Measurements from ENCODE around the gene PPP1R3D.
A peak's percentile ranks its signal among the peaks of the same experiment; 100 is the strongest.

The PPP1R3D gene

GRCh38 chr20:59944726-59945125 lies 4.6 kb upstream of the PPP1R3D start:
- Mint-ChIP-seq H3K36me3 (ENCODE audit: insufficient read depth) (peaks cover 21% of the 10 kb centered on the region), H3K27me3 (no peaks in the 10 kb centered on the region), H3K4me3 (no peak overlapping the region), H3K4me1 (peaks cover 21% of the 10 kb centered on the region), H3K9me3 (no peaks in the 10 kb centered on the region), H3K27ac (ENCODE audit: low read depth) (no peak overlapping the region)
- no peak for DNase-seq (ENCODE audit: low spot score in 2 of 2)
- ATAC-seq (replicated peaks; ENCODE audit: extremely low read depth, poor library complexity, severe bottlenecking): no peak

DNA sequence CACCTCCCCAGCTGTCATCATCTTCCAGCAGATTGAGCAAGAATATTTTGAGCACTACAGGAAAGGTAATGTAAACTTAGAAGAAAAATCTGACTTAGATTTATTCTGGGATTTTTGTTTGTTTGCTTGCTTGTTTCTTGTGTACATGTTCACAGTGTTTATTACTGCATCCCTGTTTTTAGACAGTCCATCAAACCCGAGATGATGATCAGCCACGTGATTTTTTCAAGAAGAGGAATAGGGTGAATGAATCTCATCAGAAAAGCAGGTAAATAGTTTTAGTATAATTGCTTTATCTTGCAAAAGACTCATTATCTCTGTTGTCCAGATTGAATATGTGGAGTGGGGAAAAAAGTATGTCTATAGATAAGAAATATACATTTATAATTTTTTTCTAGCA lies 2.1 kb upstream of the PPP1R3D start:
- peaks cover 22% of the 10 kb centered on the region for H3K4me1 Mint-ChIP-seq
- DNase-seq (ENCODE audit: low spot score in 2 of 2) (no peak), ATAC-seq (replicated peaks; ENCODE audit: extremely low read depth, poor library complexity, severe bottlenecking) (no peak)
- H3K9me3 Mint-ChIP-seq: no peaks in the 10 kb centered on the region
- H3K27ac Mint-ChIP-seq (ENCODE audit: low read depth): no peak overlapping the region
- H3K27me3 Mint-ChIP-seq: no peaks in the 10 kb centered on the region
- no peak overlapping the region for H3K4me3 Mint-ChIP-seq
- peaks cover 27% of the 10 kb centered on the region for H3K36me3 Mint-ChIP-seq (ENCODE audit: insufficient read depth)

DNA sequence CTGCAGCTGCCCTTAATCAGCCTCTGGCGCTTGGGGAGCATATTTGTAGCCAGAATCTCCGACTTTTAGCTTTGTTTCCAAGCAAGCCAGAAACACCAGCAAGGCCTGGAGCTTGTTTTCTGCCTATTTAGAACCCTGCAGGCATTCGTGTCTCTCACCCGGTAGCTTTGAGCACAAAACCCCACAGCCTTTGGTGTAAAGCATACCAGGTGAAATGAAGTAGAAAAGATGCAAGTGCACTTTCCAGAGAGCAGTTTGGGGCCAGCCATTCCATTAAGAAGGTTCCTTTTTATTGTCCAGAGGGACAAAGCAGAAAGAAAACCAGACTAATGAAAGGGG lies 820 bp upstream of the PPP1R3D start:
- peaks cover 22% of the 10 kb centered on the region for H3K4me1 Mint-ChIP-seq
- H3K9me3 Mint-ChIP-seq: no peaks in the 10 kb centered on the region
- H3K27ac Mint-ChIP-seq (ENCODE audit: low read depth): peak overlapping the region; percentile 96
- peak overlapping the region; percentile 98 for H3K4me3 Mint-ChIP-seq
- no peak for ATAC-seq (replicated peaks; ENCODE audit: extremely low read depth, poor library complexity, severe bottlenecking)
- no peak for DNase-seq (ENCODE audit: low spot score in 2 of 2)
- no peaks in the 10 kb centered on the region for H3K27me3 Mint-ChIP-seq
- peaks cover 27% of the 10 kb centered on the region for H3K36me3 Mint-ChIP-seq (ENCODE audit: insufficient read depth)

- Mint-ChIP-seq H3K27me3 (no peaks in the 10 kb centered on the region), H3K4me1 (peaks cover 22% of the 10 kb centered on the region), H3K9me3 (no peaks in the 10 kb centered on the region), H3K27ac (ENCODE audit: low read depth) (peak overlapping the region; percentile 96), H3K4me3 (peak overlapping the region; percentile 98), H3K36me3 (ENCODE audit: insufficient read depth) (peaks cover 23% of the 10 kb centered on the region)
- peak; percentile 4 for ATAC-seq (replicated peaks; ENCODE audit: extremely low read depth, poor library complexity, severe bottlenecking)
- no peak for DNase-seq (ENCODE audit: low spot score in 2 of 2)
Measured at GRCh38 chr20:59939879-59940128, 301 bp downstream of the PPP1R3D start.

DNA sequence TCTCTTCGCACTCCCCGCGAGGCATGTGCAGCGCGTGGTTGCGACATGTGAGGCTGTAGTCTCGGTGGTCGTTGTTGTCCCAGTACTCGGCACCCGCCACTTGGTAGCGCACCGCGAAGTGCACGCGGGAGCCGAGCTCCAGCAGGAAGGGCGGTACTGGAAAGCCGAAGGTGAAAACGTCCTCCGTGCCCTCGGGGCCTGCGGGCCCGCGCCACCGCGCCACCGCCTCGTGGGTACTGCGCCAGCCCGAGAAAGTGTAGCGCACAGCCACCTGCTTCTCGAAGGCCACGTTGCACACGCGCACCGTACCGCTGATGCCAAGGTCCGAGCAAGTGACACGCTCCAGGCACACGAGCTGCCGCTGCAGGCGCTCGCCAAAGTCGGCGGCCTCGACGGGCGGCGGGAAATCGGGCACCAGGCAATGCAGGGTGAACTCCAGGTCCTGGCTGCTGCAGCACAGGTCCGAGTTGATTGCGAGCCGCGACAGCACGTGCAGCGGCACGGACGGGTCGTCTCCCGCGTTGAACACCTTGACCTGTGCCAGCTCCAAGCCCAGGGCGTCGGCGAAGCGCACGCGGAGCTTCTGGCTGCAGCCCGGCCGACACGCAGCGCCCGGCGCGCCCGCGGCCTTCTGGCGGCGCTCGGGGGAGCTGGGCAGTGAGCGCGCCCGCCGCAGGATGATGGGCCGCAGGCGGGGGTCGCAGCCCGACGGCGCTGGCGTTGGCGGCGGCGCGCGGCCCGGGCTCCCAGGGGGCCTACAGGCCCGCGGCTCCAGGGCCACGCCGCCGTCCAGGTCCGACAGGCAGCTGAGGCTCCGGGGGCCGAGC lies 840 bp downstream of the PPP1R3D start:
- H3K36me3 Mint-ChIP-seq (ENCODE audit: insufficient read depth): peaks cover 22% of the 10 kb centered on the region
- no peak for DNase-seq (ENCODE audit: low spot score in 2 of 2)
- ATAC-seq (replicated peaks; ENCODE audit: extremely low read depth, poor library complexity, severe bottlenecking): no peak
- peak overlapping the region; percentile 98 for H3K4me3 Mint-ChIP-seq
- no peaks in the 10 kb centered on the region for H3K9me3 Mint-ChIP-seq
- H3K27ac Mint-ChIP-seq (ENCODE audit: low read depth): peak overlapping the region; percentile 67
- peaks cover 22% of the 10 kb centered on the region for H3K4me1 Mint-ChIP-seq
- no peaks in the 10 kb centered on the region for H3K27me3 Mint-ChIP-seq

DNA sequence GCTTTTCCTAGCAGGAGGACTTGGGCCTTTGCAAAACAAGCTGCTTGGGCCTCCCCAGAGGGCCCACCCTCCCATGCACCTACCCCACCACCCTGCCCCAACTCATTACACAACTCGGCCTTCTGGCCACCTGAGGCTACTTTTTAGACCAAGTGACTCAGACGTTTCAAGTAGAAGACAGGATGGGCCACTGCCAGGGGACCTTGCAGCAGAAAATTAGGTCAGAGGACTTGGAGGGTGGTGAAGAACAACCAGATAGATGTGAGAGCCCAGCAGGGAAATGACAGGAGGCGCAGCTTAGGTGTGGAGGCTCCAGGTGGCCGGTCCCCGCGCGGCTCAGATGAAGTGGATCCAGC lies 1.4 kb downstream of the PPP1R3D start:
- DNase-seq (ENCODE audit: low spot score in 2 of 2): no peak
- H3K27me3 Mint-ChIP-seq: no peaks in the 10 kb centered on the region
- H3K36me3 Mint-ChIP-seq (ENCODE audit: insufficient read depth): peaks cover 25% of the 10 kb centered on the region
- peak overlapping the region; percentile 98 for H3K4me3 Mint-ChIP-seq
- H3K9me3 Mint-ChIP-seq: no peaks in the 10 kb centered on the region
- ATAC-seq (replicated peaks; ENCODE audit: extremely low read depth, poor library complexity, severe bottlenecking): no peak
- H3K4me1 Mint-ChIP-seq: peaks cover 22% of the 10 kb centered on the region
- peak overlapping the region; percentile 67 for H3K27ac Mint-ChIP-seq (ENCODE audit: low read depth)

- Mint-ChIP-seq H3K27ac (ENCODE audit: low read depth) (peak overlapping the region; percentile 67), H3K9me3 (no peaks in the 10 kb centered on the region), H3K27me3 (no peaks in the 10 kb centered on the region), H3K36me3 (ENCODE audit: insufficient read depth) (peaks cover 28% of the 10 kb centered on the region), H3K4me3 (peak overlapping the region; percentile 98), H3K4me1 (peaks cover 22% of the 10 kb centered on the region)
- no peak for ATAC-seq (replicated peaks; ENCODE audit: extremely low read depth, poor library complexity, severe bottlenecking)
- no peak for DNase-seq (ENCODE audit: low spot score in 2 of 2)
Measured at GRCh38 chr20:59938221-59938620, 1.9 kb downstream of the PPP1R3D start.

DNA sequence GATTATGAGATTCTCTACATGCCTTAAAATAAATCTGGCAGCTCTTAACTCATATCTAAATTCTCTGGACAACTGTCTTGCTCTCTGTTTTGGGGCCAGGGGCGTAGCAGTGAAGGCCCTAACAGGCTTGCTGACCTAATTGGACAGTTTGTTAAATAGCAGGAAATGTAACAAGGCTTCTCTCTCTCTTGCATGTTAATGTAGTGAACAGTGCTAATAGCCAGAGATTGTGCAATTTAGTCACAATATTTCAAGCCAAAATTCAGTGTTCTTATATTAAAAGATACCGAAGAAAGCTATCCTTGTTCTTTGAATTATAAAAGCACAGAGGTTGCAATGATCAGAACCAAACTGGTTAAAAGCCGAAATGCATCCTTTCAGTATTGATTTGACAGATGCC lies 3.0 kb downstream of the PPP1R3D start:
- Mint-ChIP-seq H3K4me1 (peaks cover 22% of the 10 kb centered on the region), H3K4me3 (no peak overlapping the region), H3K27ac (ENCODE audit: low read depth) (no peak overlapping the region), H3K9me3 (no peaks in the 10 kb centered on the region), H3K27me3 (no peaks in the 10 kb centered on the region), H3K36me3 (ENCODE audit: insufficient read depth) (peaks cover 26% of the 10 kb centered on the region)
- ATAC-seq (replicated peaks; ENCODE audit: extremely low read depth, poor library complexity, severe bottlenecking): no peak
- no peak for DNase-seq (ENCODE audit: low spot score in 2 of 2)

- H3K27me3 Mint-ChIP-seq: no peaks in the 10 kb centered on the region
- no peaks in the 10 kb centered on the region for H3K9me3 Mint-ChIP-seq
- DNase-seq (ENCODE audit: low spot score in 2 of 2) (no peak), ATAC-seq (replicated peaks; ENCODE audit: extremely low read depth, poor library complexity, severe bottlenecking) (no peak)
- H3K36me3 Mint-ChIP-seq (ENCODE audit: insufficient read depth): peaks cover 26% of the 10 kb centered on the region
- no peak overlapping the region for H3K4me3 Mint-ChIP-seq
- H3K27ac Mint-ChIP-seq (ENCODE audit: low read depth): no peak overlapping the region
- peaks cover 17% of the 10 kb centered on the region for H3K4me1 Mint-ChIP-seq
Measured at GRCh38 chr20:59936409-59936808, 3.7 kb downstream of the PPP1R3D start.

DNA sequence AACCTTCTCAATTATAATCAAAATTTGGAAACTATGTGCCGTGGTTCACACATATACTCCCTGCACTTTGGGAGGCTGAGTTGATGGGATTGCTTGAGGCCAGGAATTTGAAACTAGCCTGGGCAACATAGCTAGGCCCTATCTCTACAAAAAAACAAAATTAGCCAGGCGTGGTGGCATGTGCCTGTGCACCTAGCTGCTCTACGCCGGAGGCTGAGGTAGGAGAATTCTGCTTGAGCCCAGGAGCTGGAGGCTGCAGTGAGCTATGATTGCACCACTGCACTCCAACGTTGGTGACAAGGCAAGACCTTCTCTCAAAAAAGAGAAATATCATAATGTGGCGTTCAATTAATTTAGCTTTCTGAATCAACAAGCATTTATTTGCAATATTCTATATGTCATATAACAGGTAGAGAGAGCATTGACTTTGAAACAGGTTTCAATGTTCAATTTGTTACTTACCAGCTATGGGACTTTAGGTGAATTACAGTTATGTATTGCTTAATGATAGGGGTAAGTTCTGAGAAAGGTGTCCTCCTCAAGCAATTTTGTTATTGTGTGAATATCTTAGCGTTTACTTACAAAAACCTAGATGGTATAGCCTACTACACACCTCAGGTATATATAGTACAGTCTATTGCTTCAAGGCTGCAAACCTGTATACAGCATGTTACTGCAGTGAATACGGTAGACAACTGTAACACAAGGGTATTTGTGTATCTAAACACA lies 4.5 kb downstream of the PPP1R3D start:
- Mint-ChIP-seq H3K9me3 (no peaks in the 10 kb centered on the region), H3K27me3 (no peaks in the 10 kb centered on the region), H3K27ac (ENCODE audit: low read depth) (no peak overlapping the region), H3K4me1 (peaks cover 11% of the 10 kb centered on the region), H3K36me3 (ENCODE audit: insufficient read depth) (peaks cover 24% of the 10 kb centered on the region), H3K4me3 (no peak overlapping the region)
- ATAC-seq (replicated peaks; ENCODE audit: extremely low read depth, poor library complexity, severe bottlenecking): no peak
- no peak for DNase-seq (ENCODE audit: low spot score in 2 of 2)

DNA sequence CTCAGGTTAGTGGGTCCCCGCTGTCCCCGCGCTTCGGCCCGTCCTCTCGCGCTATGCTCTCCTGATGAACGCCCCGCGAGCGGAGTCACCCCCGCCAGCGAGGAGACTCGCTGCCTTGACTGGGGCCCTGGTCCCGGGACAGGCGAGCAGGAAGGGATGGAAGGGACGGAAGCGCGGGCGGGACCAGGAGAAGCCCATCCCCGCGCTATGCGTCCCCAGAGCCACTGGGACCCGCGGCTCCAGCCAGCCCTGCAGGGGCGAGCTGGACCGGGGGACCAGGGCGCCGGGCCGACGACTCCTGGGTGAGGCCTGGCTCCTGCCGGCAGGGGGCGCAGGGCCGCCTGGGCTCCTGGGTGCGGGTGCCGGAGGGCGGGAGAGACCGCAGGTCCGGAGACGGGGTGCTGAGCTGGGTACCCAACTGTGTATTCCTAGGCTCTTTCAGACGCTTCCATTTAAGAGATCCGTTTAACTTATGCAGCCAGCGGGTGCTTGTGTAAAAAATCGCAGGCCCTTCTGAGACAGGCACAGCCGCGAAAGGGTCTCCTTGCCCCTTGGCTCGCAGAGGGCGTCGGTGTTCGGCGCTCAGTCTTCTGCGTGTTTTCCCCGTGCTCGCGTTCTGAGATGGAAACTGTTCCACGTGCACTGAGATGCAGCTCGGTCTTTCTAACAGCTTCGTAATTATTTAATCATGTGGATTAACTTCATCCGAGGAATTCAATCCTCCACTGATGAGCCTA lies 6.1 kb downstream of the PPP1R3D start:
- Mint-ChIP-seq H3K4me3 (peak overlapping the region; percentile 77), H3K36me3 (ENCODE audit: insufficient read depth) (peaks cover 17% of the 10 kb centered on the region), H3K4me1 (peaks cover 11% of the 10 kb centered on the region), H3K27me3 (no peaks in the 10 kb centered on the region), H3K9me3 (no peaks in the 10 kb centered on the region), H3K27ac (ENCODE audit: low read depth) (peak overlapping the region; percentile 83)
- peak; percentile 74 for ATAC-seq (replicated peaks; ENCODE audit: extremely low read depth, poor library complexity, severe bottlenecking)
- DNase-seq (ENCODE audit: low spot score in 2 of 2): peak; percentile 69 to 70

- Mint-ChIP-seq H3K9me3 (no peaks in the 10 kb centered on the region), H3K27me3 (no peaks in the 10 kb centered on the region), H3K4me3 (peak within 1 kb of the TSS; percentile 77), H3K36me3 (ENCODE audit: insufficient read depth) (peaks cover 10% of the 10 kb centered on the region), H3K4me1 (peaks cover 5% of the 10 kb centered on the region), H3K27ac (ENCODE audit: low read depth) (peak within 1 kb of the TSS; percentile 83)
- peak; percentile 29 to 63 for DNase-seq (ENCODE audit: low spot score in 2 of 2)
- ATAC-seq (replicated peaks; ENCODE audit: extremely low read depth, poor library complexity, severe bottlenecking): peak; percentile 90
Measured at GRCh38 chr20:59933296-59933848, 6.7 kb downstream of the PPP1R3D start, which contains the start of gene SYCP2. Gene SYCP2 (minus strand): TSS chr20:59933637. CDS start chr20:59922413, 11,224 bp downstream.

Measured in central memory CD8-positive, alpha-beta T cell (primary cell).